ENCODE measurements around the gene CHAT. TPM values are rescaled to one million over a fixed set of nuclear protein-coding genes. Genes with fewer than 3 reads are reported as not detected.

Gene CHAT
- total and polyA plus RNA-seq, 2 of the 13 experiments (the other 11 are each of a cell fraction or from before 2014, with no cell fraction given) = not detected

DNA sequence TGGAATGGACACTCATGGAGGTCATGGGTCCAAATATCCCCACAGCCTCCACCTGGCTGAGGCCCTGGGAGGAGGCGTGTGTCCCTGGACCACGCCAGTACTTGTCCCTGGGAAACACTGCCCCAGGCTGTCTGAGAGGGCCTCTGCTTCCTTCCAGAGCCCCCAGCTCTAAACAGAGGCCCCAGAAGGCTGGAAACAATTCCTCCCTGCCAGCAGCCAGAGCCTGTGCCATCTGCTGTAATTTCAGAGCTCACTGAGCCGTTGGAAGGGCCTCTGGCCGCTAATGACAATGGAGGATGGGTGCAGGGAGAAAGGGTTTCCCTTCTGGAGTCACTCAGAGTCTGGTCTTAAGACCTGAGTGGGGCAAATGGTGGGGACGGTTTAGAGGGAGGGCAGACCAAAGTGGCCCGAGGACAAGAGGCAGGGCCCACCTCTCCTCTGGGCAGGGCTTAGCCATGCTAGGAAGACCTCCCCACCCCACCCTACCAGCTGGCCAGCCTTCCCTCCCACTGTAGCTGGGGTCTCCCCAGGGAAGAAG lies 7.1 kb downstream of the CHAT start:
- Histone ChIP-seq H3K4me2 (ENCODE audit: low read depth, low read length) (no peak overlapping the region), H3K9me3 (ENCODE audit: low read length) (no peaks in the 10 kb centered on the region), H4K20me1 (ENCODE audit: insufficient read depth, low read length) (no peaks in the 10 kb centered on the region; the same call in 1 of the 2 replicates), H3K27ac (ENCODE audit: extremely low read length, insufficient read depth, low read length) (no peak overlapping the region), H3K27me3 (ENCODE audit: control insufficient read depth in 1 of 2, insufficient read depth in 2 of 2, low read length in 2 of 2) (peaks cover 4 to 31% of the 10 kb centered on the region in 2 experiments; a peak in 4 of 5 replicates), H3K4me3 (replicated peaks in 1 of 3; ENCODE audit: insufficient read depth in 1 of 3, low read depth in 2 of 3, low read length in 3 of 3) (no peak overlapping the region), H3K9ac (ENCODE audit: insufficient read depth, low read depth, low read length) (no peak overlapping the region), H3K36me3 (replicated peaks in 1 of 2; ENCODE audit: control insufficient read depth in 1 of 2, insufficient read depth in 2 of 2, low read length in 2 of 2) (no peaks in the 10 kb centered on the region), H3K4me1 (ENCODE audit: insufficient read depth, low read length) (no peaks in the 10 kb centered on the region), H3K79me2 (ENCODE audit: insufficient read depth, low read length) (no peaks in the 10 kb centered on the region), H2AFZ (ENCODE audit: low read length) (no peak overlapping the region)
- intact Hi-C loops (cut with micrococcal nuclease; ENCODE audit: unreplicated experiment) = no loop called here
- CTCF ChIA-PET (ENCODE audit: low intra/inter-chr PET ratio, low total read pairs) = no interaction called here
- no peak for TF ChIP-seq EEA1 (CRISPR knock-in tag; IDR thresholded peaks at IDR 0.05; ENCODE audit: borderline replicate concordance)
- TF ChIP-seq BRCA1 (CRISPR knock-in tag; IDR thresholded peaks at IDR 0.05) = no peak
- no peak for TF ChIP-seq ZNF33A (CRISPR knock-in tag; IDR thresholded peaks at IDR 0.05; ENCODE audit: borderline replicate concordance)
- in situ Hi-C loops (cut with HindIII; ENCODE audit: extremely low pct_ligation_motif_present, low pct_unique_long_range_greater_than_20kb) = no loop called here
- DNase-seq (ENCODE audit: low spot score) = no peak
- no TSS peak for BruUV-seq (replicated peaks)
- WGBS (ENCODE audit: low lambda C conversion rate) = 13% methylated on average over 2 of the region's 6 CpGs
- ATAC-seq = no peak
- FAIRE-seq = no peak
- POLR2A ChIA-PET = no interaction called here

- Histone ChIP-seq H2AFZ (ENCODE audit: low read length) (no peak overlapping the region), H3K9me3 (ENCODE audit: low read length) (no peaks in the 10 kb centered on the region), H4K20me1 (ENCODE audit: insufficient read depth, low read length) (no peaks in the 10 kb centered on the region; the same call in 1 of the 2 replicates), H3K27me3 (ENCODE audit: control insufficient read depth in 1 of 2, insufficient read depth in 2 of 2, low read length in 2 of 2) (peaks cover 4 to 27% of the 10 kb centered on the region in 2 experiments; a peak in 4 of 5 replicates), H3K4me2 (ENCODE audit: low read depth, low read length) (no peak overlapping the region), H3K36me3 (replicated peaks in 1 of 2; ENCODE audit: control insufficient read depth in 1 of 2, insufficient read depth in 2 of 2, low read length in 2 of 2) (no peaks in the 10 kb centered on the region), H3K4me3 (replicated peaks in 1 of 3; ENCODE audit: insufficient read depth in 1 of 3, low read depth in 2 of 3, low read length in 3 of 3) (no peak overlapping the region), H3K4me1 (ENCODE audit: insufficient read depth, low read length) (no peaks in the 10 kb centered on the region), H3K27ac (ENCODE audit: extremely low read length, insufficient read depth, low read length) (no peak overlapping the region), H3K79me2 (ENCODE audit: insufficient read depth, low read length) (no peaks in the 10 kb centered on the region), H3K9ac (ENCODE audit: insufficient read depth, low read depth, low read length) (no peak overlapping the region)
- ChIA-PET CTCF (ENCODE audit: low intra/inter-chr PET ratio, low total read pairs) (no interaction called here), POLR2A (no interaction called here)
- in situ Hi-C loops (cut with HindIII; ENCODE audit: extremely low pct_ligation_motif_present, low pct_unique_long_range_greater_than_20kb) = no loop called here
- no TSS peak for BruUV-seq (replicated peaks)
- ATAC-seq (no peak), FAIRE-seq (no peak), DNase-seq (ENCODE audit: low spot score) (no peak)
- 27% methylated on average over 6 of the region's 6 CpGs for WGBS (ENCODE audit: low lambda C conversion rate)
- intact Hi-C loops (cut with micrococcal nuclease; ENCODE audit: unreplicated experiment) = no loop called here
- TF ChIP-seq SNAPC4 (CRISPR knock-in tag; IDR thresholded peaks at IDR 0.05) = no peak
Measured at GRCh38 chr10:49621561-49621960, 7.7 kb downstream of the CHAT start.

Data from HepG2 (cell line).